Activated naive CD8-positive, alpha-beta T cell treated with anti-CD3 and anti-CD28 coated beads for 36 hours (primary cell): ENCODE measurements around the gene PRIMA1. TPM values are rescaled to one million over a fixed set of nuclear protein-coding genes. Genes with fewer than 3 reads are reported as not detected.

Source experiments
- DNase-seq: peaks from one replicate; pipeline ENCODE4 v3.0.0; 2021
- H3K27ac Mint-ChIP-seq: one replicate; pipeline ENCODE4 v1.8.0; 2022; ENCODE audit warnings: mild to moderate bottlenecking, moderate library complexity, mixed read lengths
- H3K27me3 Mint-ChIP-seq: one replicate; pipeline ENCODE4 v1.8.0; 2022; ENCODE audit warnings: mild to moderate bottlenecking, mixed read lengths
- H3K36me3 Mint-ChIP-seq: one replicate; pipeline ENCODE4 v1.8.0; 2021; ENCODE audit warnings: mild to moderate bottlenecking, mixed read lengths
- H3K4me1 Mint-ChIP-seq: one replicate; pipeline ENCODE4 v1.8.0; 2021; ENCODE audit warnings: mixed read lengths
- H3K4me3 Mint-ChIP-seq: one replicate; pipeline ENCODE4 v1.8.0; 2022; ENCODE audit warnings: mild to moderate bottlenecking, moderate library complexity, mixed read lengths
- H3K9me3 Mint-ChIP-seq: one replicate; pipeline ENCODE4 v1.8.0; 2022; ENCODE audit warnings: mixed read lengths
- total RNA-seq, 2 experiments: library from RNA; stranded (reverse); gene quantifications; one replicate each; pipeline ENCODE4 v1.2.3, GENCODE V29; 2021

Gene PRIMA1
- total RNA-seq, 2 experiments from 2014 or later = not detected

GRCh38 chr14:93751946-93752655 lies 36.2 kb downstream of the PRIMA1 start:
- H3K27ac Mint-ChIP-seq = no peak overlapping the region

GRCh38 chr14:93749076-93749420 lies 39.2 kb downstream of the PRIMA1 start:
- H3K36me3 Mint-ChIP-seq = no peaks in the 10 kb centered on the region
- H3K4me1 Mint-ChIP-seq = no peaks in the 10 kb centered on the region
- H3K4me3 Mint-ChIP-seq = no peak overlapping the region
- DNase-seq = no peak
- no peaks in the 10 kb centered on the region for H3K9me3 Mint-ChIP-seq
- H3K27ac Mint-ChIP-seq = no peak overlapping the region
- H3K27me3 Mint-ChIP-seq = no peaks in the 10 kb centered on the region

More at GRCh38 chr14:93751946-93752655, 36.2 kb downstream of the PRIMA1 start:
- H3K4me1 Mint-ChIP-seq = no peaks in the 10 kb centered on the region
- no peak for DNase-seq
- H3K27me3 Mint-ChIP-seq = no peaks in the 10 kb centered on the region
- no peaks in the 10 kb centered on the region for H3K9me3 Mint-ChIP-seq
- H3K4me3 Mint-ChIP-seq = no peak overlapping the region
- no peaks in the 10 kb centered on the region for H3K36me3 Mint-ChIP-seq

DNA sequence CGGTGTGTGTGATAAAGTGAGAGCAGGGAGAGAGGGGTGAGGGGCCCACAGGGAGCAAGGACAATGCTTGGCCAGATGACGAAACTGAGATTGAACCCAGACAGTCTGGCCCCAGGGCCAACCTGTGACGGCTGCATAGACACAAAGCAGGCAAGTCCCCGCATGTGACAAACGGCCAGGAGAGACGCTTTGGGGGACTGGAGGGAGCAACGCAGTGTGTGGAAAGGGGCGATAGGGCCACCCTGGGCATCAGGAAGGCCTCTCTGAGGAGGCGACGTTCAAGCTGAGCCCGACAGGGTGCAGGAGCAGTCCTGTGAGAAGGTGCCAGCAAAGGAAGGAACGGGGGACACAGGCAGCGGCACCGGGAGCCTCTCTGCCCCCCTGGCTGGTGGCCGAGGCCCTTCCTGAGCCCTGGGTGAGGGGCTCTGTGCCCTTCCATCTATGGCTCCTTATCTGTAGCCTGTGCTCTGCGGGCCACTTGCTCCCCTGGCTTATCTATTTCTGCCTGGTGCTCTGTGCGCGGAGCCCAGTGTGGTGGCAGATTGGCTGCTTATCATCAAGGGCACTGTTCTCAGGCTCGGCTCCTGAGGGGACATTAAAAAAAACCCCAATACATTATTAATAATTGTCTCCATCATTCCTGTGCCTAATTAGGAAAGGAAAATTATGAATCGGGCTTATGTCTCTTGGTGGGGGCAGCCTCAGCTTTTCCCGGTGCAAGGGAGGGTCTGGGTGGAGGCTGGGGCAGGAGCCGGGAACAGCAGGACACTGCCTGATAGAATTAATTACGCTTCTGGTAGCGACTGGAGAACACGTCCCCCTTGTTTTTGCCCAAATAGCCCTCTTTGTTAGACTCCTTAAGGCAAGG lies 39.8 kb downstream of the PRIMA1 start:
- no peaks in the 10 kb centered on the region for H3K9me3 Mint-ChIP-seq
- no peaks in the 10 kb centered on the region for H3K4me1 Mint-ChIP-seq
- no peaks in the 10 kb centered on the region for H3K36me3 Mint-ChIP-seq
- no peaks in the 10 kb centered on the region for H3K27me3 Mint-ChIP-seq
- no peak for DNase-seq
- H3K4me3 Mint-ChIP-seq = no peak overlapping the region
- H3K27ac Mint-ChIP-seq = no peak overlapping the region

DNA sequence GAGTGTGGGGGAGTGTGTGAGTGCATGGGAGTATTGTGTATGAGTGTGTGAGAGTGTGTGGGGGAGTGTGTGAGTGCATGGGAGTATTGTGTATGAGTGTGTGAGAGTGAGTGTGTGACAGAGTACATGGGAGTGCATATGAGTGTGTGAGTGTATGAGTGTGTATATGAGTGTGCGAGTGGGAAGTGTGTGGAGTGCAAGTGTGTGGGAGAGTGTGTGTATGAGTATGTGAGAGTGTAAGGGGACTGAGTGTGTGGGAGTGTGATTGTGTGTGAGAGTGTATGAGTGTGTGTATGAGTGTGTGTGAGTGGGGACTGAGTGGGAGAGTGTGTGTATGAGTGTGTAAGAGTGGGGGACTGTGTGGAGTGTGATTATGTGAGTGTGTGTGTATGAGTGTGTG lies 40.7 kb downstream of the PRIMA1 start:
- Mint-ChIP-seq H3K4me3 (no peak overlapping the region), H3K27ac (no peak overlapping the region), H3K36me3 (no peaks in the 10 kb centered on the region), H3K9me3 (no peaks in the 10 kb centered on the region), H3K4me1 (no peaks in the 10 kb centered on the region), H3K27me3 (peaks cover 3% of the 10 kb centered on the region)
- no peak for DNase-seq

DNA sequence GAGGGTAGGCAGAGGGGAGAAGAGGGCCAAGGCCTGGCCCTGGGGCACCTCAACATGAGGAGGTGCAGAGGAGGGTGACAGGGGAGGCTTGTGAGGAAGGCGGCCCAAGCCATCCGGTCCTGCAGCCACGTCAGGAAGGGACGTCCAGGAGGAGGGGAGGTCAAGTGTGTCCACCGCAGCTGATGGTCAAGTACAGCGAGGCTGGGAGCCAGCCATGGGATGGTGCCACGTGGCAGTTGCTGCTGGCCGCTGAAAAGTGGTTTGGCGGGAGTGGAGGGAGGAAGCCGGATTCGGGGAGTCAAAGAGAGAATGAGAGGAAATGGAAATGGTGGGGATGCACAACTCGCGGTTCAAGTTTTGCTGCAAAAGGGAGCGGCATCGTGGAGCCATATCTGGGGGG lies 41.2 kb downstream of the PRIMA1 start:
- peaks cover 3% of the 10 kb centered on the region for H3K27me3 Mint-ChIP-seq
- H3K4me3 Mint-ChIP-seq = no peak overlapping the region
- no peaks in the 10 kb centered on the region for H3K4me1 Mint-ChIP-seq
- no peaks in the 10 kb centered on the region for H3K9me3 Mint-ChIP-seq
- no peaks in the 10 kb centered on the region for H3K36me3 Mint-ChIP-seq
- no peak for DNase-seq
- H3K27ac Mint-ChIP-seq = no peak overlapping the region

DNA sequence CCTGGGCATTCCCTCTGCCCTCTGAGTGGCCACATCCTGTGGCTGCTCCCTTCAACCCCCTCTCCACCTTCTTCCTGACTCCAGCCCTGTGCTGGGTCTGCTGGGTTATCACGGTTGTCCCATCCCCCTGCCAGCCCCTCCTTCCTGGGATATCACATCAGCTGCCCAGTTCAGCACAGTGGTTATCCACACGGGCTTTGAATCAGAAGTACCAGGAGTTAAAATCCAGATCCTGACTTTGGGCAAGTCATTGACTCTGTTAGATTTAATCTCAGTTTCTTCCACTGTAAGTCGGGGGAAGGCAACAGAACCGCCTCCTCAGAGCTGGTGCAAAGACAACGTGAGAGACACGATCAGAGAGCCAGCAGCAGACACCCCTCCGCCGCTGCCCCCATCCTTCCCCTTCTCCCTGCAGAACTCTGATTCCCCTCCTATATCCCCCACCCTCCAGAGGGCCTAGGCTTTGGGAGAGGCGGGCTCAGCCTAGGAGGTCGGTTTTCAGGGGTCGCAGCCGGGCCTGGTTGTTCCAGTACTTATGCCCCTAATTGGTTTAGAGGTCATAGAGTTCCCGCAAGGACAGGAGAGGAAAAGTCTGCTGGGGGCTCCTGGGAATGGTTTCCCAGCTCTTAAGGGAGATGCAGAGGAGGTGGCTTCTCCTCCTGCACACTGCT lies 42.5 kb downstream of the PRIMA1 start:
- H3K4me3 Mint-ChIP-seq = no peak overlapping the region
- no peaks in the 10 kb centered on the region for H3K4me1 Mint-ChIP-seq
- H3K36me3 Mint-ChIP-seq = no peaks in the 10 kb centered on the region
- H3K9me3 Mint-ChIP-seq = no peaks in the 10 kb centered on the region
- H3K27ac Mint-ChIP-seq = no peak overlapping the region
- DNase-seq = no peak
- H3K27me3 Mint-ChIP-seq = peaks cover 3% of the 10 kb centered on the region

GRCh38 chr14:93744876-93745275 lies 43.4 kb downstream of the PRIMA1 start:
- Mint-ChIP-seq H3K9me3 (no peaks in the 10 kb centered on the region), H3K4me1 (no peaks in the 10 kb centered on the region), H3K27me3 (peaks cover 3% of the 10 kb centered on the region), H3K27ac (no peak overlapping the region), H3K4me3 (no peak overlapping the region), H3K36me3 (no peaks in the 10 kb centered on the region)
- no peak for DNase-seq

DNA sequence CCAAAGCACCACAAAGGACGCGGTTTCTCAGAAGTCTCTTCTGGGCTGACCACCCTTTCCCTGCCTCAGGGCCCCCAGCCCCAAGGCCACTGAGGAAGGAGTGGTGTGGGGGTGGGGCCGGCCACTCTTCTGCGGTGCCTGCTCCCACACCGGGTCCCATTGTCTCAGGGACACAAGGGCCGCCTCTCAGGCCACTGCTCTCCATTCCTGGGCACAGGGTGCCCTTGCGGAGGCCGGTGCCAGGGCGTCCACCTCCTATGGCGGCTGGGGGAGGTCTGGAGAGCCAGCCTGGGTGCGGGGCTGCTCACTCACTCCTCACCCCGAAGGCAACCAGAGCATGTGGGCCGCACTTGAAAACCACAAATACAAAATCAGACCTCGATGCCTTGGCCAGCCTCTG lies 44.1 kb downstream of the PRIMA1 start:
- Mint-ChIP-seq H3K4me1 (no peaks in the 10 kb centered on the region), H3K4me3 (no peak overlapping the region), H3K9me3 (no peaks in the 10 kb centered on the region), H3K27ac (no peak overlapping the region), H3K27me3 (peaks cover 3% of the 10 kb centered on the region), H3K36me3 (no peaks in the 10 kb centered on the region)
- no peak for DNase-seq

DNA sequence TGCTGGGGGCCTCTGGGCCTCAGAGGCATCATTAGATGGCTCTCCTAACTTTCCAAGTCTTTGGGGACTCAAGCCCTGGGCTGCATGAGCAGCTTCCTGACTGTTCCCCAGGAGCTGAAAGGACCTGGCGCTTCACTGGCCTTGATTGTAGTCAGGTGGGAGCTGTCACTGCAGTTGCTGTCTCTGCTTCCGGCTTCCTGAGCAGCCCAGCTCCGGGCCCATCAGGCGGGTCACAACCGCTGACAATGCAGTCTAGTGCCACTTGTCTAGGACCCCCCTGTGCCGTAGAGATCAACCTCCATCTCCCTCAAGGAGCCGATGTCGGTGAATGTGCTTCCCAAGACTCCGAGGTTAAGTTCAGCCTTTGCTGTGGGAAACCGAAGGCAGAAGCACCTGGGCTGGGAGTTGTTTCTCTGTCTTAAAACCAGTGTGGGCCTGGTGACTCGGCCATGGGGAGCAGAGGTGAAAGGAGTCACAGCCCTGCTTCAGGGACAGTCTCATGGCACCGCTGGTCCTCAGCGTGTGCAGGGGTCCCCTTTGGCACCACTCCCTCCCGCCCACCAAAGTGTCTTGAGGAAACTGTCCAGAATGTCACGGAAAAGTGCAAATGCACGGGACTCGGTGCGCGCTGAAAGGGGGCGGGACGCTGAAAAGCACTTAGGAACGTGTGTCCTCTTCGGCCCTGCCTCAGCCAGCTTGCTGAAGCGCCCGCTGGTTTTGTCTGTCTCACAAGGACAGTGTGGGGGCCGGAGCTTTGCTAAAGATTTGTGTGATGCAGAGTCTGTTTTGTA lies 44.8 kb downstream of the PRIMA1 start:
- H3K4me1 Mint-ChIP-seq = no peaks in the 10 kb centered on the region
- no peak for DNase-seq

DNA sequence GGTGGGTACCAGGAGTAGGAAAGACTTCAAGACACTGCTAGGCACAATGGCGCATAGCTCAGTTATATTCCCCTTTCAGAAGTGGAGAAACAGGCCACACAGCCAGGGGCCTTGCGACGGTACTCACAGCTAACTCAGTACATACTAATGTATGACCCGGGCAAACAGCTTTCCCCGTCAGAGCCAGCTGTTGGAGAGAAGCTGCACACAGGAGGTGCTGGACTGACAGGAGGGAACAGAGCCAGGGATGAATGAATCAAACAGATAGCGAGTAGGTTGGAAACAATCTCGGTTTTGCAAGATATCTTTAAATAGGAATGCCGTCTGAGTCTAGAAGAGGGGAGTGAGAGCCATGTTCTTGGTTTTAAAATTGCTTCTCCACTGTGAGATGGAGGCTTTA lies 45.5 kb downstream of the PRIMA1 start:
- Mint-ChIP-seq H3K9me3 (no peaks in the 10 kb centered on the region), H3K27ac (no peak overlapping the region), H3K4me1 (no peaks in the 10 kb centered on the region), H3K4me3 (no peak overlapping the region), H3K27me3 (peaks cover 3% of the 10 kb centered on the region), H3K36me3 (no peaks in the 10 kb centered on the region)
- DNase-seq = no peak

More for the DNA sequence above, 44.8 kb downstream of the PRIMA1 start:
- Mint-ChIP-seq H3K4me3 (no peak overlapping the region), H3K36me3 (no peaks in the 10 kb centered on the region), H3K9me3 (no peaks in the 10 kb centered on the region), H3K27me3 (peaks cover 3% of the 10 kb centered on the region), H3K27ac (no peak overlapping the region)

GRCh38 chr14:93741556-93742230 lies 46.6 kb downstream of the PRIMA1 start:
- no peak overlapping the region for H3K27ac Mint-ChIP-seq

DNA sequence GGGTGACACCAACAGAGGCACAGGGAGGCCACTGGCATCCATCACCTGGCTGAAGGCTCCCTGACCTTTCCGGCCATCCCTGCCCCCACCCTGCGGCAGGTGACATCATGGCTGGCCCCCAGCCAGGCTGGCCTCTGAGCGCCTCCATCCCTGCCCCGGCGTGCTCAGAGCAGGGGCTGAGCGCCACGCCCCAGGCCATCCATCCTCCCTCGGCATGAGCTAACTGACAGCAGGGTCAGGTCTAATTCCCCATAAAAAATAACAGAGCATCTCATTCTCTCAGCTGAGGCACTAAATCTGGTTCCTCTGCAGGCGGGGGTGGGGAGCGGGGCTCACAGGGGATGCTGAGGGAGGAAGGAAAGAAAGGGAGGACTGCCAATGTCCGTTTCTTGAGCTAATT lies 50.7 kb downstream of the PRIMA1 start:
- DNase-seq = no peak
- peaks cover 9% of the 10 kb centered on the region for H3K27me3 Mint-ChIP-seq
- H3K36me3 Mint-ChIP-seq = no peaks in the 10 kb centered on the region
- H3K4me1 Mint-ChIP-seq = no peaks in the 10 kb centered on the region
- no peak overlapping the region for H3K27ac Mint-ChIP-seq
- no peaks in the 10 kb centered on the region for H3K9me3 Mint-ChIP-seq
- H3K4me3 Mint-ChIP-seq = no peak overlapping the region

More at GRCh38 chr14:93741556-93742230, 46.6 kb downstream of the PRIMA1 start:
- Mint-ChIP-seq H3K9me3 (no peaks in the 10 kb centered on the region), H3K4me1 (no peaks in the 10 kb centered on the region), H3K36me3 (no peaks in the 10 kb centered on the region), H3K27me3 (peaks cover 8% of the 10 kb centered on the region), H3K4me3 (no peak overlapping the region)
- no peak for DNase-seq

- DNase-seq = no peak
- no peak overlapping the region for H3K4me3 Mint-ChIP-seq
- no peaks in the 10 kb centered on the region for H3K9me3 Mint-ChIP-seq
- peaks cover 8% of the 10 kb centered on the region for H3K27me3 Mint-ChIP-seq
- H3K36me3 Mint-ChIP-seq = no peaks in the 10 kb centered on the region
- H3K4me1 Mint-ChIP-seq = no peaks in the 10 kb centered on the region
- H3K27ac Mint-ChIP-seq = no peak overlapping the region
Observed at GRCh38 chr14:93736378-93737014, 51.8 kb downstream of the PRIMA1 start.

DNA sequence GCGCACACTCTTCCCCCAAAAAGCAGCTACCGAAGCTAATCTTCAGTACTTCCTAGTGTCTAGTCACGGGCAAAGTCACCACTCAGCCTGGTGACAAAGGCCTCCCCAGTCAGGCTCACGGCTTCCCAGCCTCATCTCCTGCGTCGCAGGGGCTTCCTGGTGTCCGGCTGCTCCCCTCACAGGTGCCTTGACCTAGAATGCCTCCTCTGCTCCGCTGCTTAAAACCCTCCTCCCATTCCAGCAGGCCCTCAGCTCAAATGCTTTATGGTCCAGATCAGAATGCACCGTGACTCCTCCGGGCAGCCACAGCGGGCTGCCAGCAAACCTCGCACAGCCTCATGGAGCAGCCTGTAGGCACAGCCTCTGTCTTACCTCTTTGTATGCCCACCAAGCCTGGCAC lies 53.1 kb downstream of the PRIMA1 start:
- DNase-seq = no peak
- H3K4me1 Mint-ChIP-seq = no peaks in the 10 kb centered on the region
- peaks cover 8% of the 10 kb centered on the region for H3K27me3 Mint-ChIP-seq
- H3K9me3 Mint-ChIP-seq = no peaks in the 10 kb centered on the region
- H3K27ac Mint-ChIP-seq = no peak overlapping the region
- H3K36me3 Mint-ChIP-seq = no peaks in the 10 kb centered on the region
- H3K4me3 Mint-ChIP-seq = no peak overlapping the region
